ENCODE measurements around the gene SIRPB1. TPM values are rescaled to one million over a fixed set of nuclear protein-coding genes. Genes with fewer than 3 reads are reported as not detected.

Gene SIRPB1
- polyA plus RNA-seq, 2 of the 4 experiments (the other 2 are of a cell fraction) = 0.10 to 0.56 TPM

- POLR2A ChIA-PET = no interaction called here
- Histone ChIP-seq H3K4me1 (no peaks in the 10 kb centered on the region), H3K27ac (no peak overlapping the region), H3K4me2 (no peak overlapping the region), H3K9me3 (no peaks in the 10 kb centered on the region), H3K4me3 (no peak overlapping the region)
- WGBS (ENCODE audit: missing lambda C conversion rate) = 0% methylated on average over 1 of the region's 1 CpG
- TF ChIP-seq FOSB (CRISPR knock-in tag; IDR thresholded peaks at IDR 0.05) (no peak), KDM1A (IDR thresholded peaks at IDR 0.05; ENCODE audit: low read depth) (no peak), SMC3 (IDR thresholded peaks at IDR 0.05) (no peak), RARB (CRISPR knock-in tag; IDR thresholded peaks at IDR 0.05) (no peak), HOXB5 (CRISPR knock-in tag; IDR thresholded peaks at IDR 0.05) (no peak), PHF8 (IDR thresholded peaks at IDR 0.05; ENCODE audit: borderline replicate concordance, low read depth) (no peak), CHD2 (IDR thresholded peaks at IDR 0.05; ENCODE audit: low read length, partially characterized antibody) (no peak), SREBF2 (IDR thresholded peaks at IDR 0.05) (no peak), HES2 (IDR thresholded peaks at IDR 0.05) (no peak), JUN (IDR thresholded peaks at IDR 0.05) (no peak)
- TF ChIP-seq, protein P1, sequence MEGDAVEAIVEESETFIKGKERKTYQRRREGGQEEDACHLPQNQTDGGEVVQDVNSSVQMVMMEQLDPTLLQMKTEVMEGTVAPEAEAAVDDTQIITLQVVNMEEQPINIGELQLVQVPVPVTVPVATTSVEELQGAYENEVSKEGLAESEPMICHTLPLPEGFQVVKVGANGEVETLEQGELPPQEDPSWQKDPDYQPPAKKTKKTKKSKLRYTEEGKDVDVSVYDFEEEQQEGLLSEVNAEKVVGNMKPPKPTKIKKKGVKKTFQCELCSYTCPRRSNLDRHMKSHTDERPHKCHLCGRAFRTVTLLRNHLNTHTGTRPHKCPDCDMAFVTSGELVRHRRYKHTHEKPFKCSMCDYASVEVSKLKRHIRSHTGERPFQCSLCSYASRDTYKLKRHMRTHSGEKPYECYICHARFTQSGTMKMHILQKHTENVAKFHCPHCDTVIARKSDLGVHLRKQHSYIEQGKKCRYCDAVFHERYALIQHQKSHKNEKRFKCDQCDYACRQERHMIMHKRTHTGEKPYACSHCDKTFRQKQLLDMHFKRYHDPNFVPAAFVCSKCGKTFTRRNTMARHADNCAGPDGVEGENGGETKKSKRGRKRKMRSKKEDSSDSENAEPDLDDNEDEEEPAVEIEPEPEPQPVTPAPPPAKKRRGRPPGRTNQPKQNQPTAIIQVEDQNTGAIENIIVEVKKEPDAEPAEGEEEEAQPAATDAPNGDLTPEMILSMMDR (IDR thresholded peaks at IDR 0.05) = no peak
- TF ChIP-seq, protein P2, sequence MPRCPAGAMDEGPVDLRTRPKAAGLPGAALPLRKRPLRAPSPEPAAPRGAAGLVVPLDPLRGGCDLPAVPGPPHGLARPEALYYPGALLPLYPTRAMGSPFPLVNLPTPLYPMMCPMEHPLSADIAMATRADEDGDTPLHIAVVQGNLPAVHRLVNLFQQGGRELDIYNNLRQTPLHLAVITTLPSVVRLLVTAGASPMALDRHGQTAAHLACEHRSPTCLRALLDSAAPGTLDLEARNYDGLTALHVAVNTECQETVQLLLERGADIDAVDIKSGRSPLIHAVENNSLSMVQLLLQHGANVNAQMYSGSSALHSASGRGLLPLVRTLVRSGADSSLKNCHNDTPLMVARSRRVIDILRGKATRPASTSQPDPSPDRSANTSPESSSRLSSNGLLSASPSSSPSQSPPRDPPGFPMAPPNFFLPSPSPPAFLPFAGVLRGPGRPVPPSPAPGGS (IDR thresholded peaks at IDR 0.05) = no peak
- FAIRE-seq = no peak
- no peak for ATAC-seq
- CTCF ChIA-PET = interaction anchor here (1.7 kb wide), 1 partner anchor 118 kb away, joined by 3 read pairs; no protein-coding TSS in a partner anchor
- no peak for DNase-seq (ENCODE audit: low read depth in 1 of 2, low spot score in 1 of 2)
These were observed 2.6 kb upstream of the SIRPB1 start for GRCh38 chr20:1622450-1622849.

DNA sequence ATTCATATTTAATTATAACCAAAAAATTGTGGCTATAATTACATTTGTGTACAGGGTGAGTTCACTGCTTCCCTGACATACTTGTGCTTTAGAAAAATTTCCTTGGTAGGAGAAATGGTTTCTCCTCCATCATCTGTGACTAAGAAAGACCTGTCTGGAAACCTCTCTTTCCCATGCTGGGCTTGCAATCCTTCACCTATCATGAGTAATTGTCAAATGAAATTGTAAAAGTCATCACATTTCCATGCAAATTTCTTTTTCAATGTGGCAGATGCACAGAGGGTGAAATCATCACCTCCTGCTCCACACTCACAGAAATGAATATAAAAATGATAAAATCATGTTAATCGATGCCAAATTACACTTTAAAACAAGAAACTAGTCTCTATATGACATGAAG lies 1.5 kb upstream of the SIRPB1 start:
- Histone ChIP-seq H3K27ac (no peak overlapping the region), H3K4me1 (no peaks in the 10 kb centered on the region), H3K9me3 (no peaks in the 10 kb centered on the region), H3K4me2 (no peak overlapping the region), H3K4me3 (no peak overlapping the region)
- no peak for FAIRE-seq
- whole genome bisulfite sequencing (ENCODE audit: missing lambda C conversion rate) = 2% methylated on average over 1 of the region's 1 CpG
- ChIA-PET CTCF (no interaction called here), POLR2A (no interaction called here)
- TF ChIP-seq CHD2 (IDR thresholded peaks at IDR 0.05; ENCODE audit: low read length, partially characterized antibody) (no peak), HOXB5 (CRISPR knock-in tag; IDR thresholded peaks at IDR 0.05) (no peak), MYC (IDR thresholded peaks at IDR 0.05; ENCODE audit: borderline replicate concordance, low read length) (no peak), KDM1A (IDR thresholded peaks at IDR 0.05; ENCODE audit: low read depth) (no peak), CBX2 (IDR thresholded peaks at IDR 0.05; ENCODE audit: borderline replicate concordance, low read depth) (no peak), ZNF302 (CRISPR knock-in tag; IDR thresholded peaks at IDR 0.05) (no peak)
- no peak for DNase-seq (ENCODE audit: low read depth in 1 of 2, low spot score in 1 of 2)
- ATAC-seq = no peak

DNA sequence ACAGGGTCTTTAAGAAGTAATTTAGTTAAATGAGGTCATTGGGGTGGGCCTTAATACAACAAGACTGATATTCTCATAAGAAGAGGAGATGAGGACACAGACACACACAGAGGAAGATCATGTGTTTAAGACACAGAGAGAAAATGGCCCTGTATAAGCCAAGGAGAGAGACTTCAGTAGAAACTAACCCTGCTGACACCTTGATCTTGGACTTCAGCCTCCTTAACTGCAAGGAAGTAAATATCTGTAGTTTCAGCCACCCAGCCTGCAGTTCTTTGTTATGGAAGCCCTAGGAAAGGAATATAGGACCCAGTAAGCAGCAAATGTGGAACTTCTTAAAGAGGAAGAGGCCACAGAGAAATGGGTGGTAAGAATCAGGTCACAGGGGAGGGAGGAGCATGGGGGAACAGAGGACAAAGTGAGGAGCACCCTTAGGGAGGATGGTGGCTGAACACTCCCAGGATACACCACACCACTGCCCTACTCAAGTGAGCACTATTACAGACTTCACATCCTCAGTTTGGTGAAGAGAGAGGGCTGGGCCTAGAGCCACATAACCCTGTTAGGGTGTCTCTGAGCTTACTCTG lies 762 bp downstream of the SIRPB1 start:
- no peak overlapping the region for H3K4me3 ChIP-seq
- no peak for ATAC-seq
- FAIRE-seq = no peak
- DNase-seq (ENCODE audit: low read depth in 1 of 2, low spot score in 1 of 2) = no peak
- ChIA-PET POLR2A (no interaction called here), CTCF (no interaction called here)
- H3K4me2 ChIP-seq = no peak overlapping the region
- TF ChIP-seq EHF (CRISPR knock-in tag; IDR thresholded peaks at IDR 0.05) (no peak), SMC3 (IDR thresholded peaks at IDR 0.05) (no peak), FOSB (CRISPR knock-in tag; IDR thresholded peaks at IDR 0.05) (no peak), MAFK (IDR thresholded peaks at IDR 0.05; ENCODE audit: partially characterized antibody) (no peak), ZC3H11A (IDR thresholded peaks at IDR 0.05) (no peak), ZSCAN20 (CRISPR knock-in tag; IDR thresholded peaks at IDR 0.05) (no peak)
- H3K4me1 ChIP-seq = no peaks in the 10 kb centered on the region
- no peak overlapping the region for H3K27ac ChIP-seq
- no peaks in the 10 kb centered on the region for H3K9me3 ChIP-seq

All from A549 (cell line).